ENCODE measurements around the gene VWA5B1.

The VWA5B1 gene

DNA sequence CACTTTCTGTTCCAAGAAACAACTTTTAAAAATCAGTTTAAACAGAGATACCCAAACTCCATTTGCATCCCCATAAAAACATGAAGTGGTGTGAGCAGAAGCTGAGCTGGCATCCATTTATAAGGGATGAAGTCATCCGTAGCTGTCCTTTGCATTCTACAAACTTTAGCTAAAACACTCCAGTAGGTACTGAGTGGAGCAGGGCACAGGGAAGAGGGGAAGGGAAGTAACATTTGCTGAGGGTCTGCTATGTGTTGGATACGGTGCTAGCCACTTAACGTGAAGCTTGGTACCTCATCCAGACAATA is 32.9 kb downstream of the VWA5B1 start:
- no peak for DNase-seq (ENCODE audit: low read depth)

GRCh38 chr1:20324704-20325406 is 34.2 kb downstream of the VWA5B1 start:
- no peak for DNase-seq (ENCODE audit: low read depth)

- DNase-seq (ENCODE audit: low read depth) = no peak
These were observed 34.8 kb downstream of the VWA5B1 start for GRCh38 chr1:20325407-20325843.

DNA sequence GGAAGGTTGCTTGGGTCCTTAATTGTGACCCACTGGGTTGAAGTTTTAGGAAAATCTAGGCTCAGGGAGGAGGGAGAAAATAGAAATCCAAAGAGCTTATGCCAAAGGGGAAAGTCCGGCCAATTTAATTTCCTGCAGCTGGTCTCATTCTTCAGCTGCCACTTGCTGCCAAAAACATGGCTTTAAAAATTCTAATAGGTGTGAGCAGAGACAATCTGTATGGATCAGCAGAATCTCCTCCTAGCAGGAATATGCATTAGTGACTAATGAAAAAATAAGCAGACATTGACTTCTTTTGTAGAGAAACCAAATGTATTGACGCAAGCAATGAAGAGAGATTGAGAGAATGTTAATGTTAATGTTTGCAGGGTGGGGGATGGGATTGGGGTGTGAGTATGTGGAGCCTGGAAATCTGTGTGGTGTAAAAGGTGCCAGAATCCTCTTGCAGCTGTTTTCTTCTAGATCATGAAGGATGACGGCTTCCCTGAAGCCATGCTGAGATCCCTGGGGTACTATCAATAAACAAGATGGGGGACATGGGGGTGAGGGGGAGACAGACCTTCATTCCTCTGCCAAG is 35.3 kb downstream of the VWA5B1 start:
- DNase-seq (ENCODE audit: low read depth) = no peak

- DNase-seq (ENCODE audit: low read depth) = no peak
These were observed 36.8 kb downstream of the VWA5B1 start for GRCh38 chr1:20327467-20327866.

- DNase-seq (ENCODE audit: low read depth) = no peak
These were observed 37.5 kb downstream of the VWA5B1 start for GRCh38 chr1:20328201-20328600.

- DNase-seq (ENCODE audit: low read depth) = no peak
These were observed 39.3 kb downstream of the VWA5B1 start for GRCh38 chr1:20329793-20330542.

GRCh38 chr1:20334103-20334502 is 43.4 kb downstream of the VWA5B1 start:
- DNase-seq (ENCODE audit: low read depth) = no peak

- DNase-seq (ENCODE audit: low read depth) = no peak
These were observed 45.5 kb downstream of the VWA5B1 start for GRCh38 chr1:20336105-20336605.

DNA sequence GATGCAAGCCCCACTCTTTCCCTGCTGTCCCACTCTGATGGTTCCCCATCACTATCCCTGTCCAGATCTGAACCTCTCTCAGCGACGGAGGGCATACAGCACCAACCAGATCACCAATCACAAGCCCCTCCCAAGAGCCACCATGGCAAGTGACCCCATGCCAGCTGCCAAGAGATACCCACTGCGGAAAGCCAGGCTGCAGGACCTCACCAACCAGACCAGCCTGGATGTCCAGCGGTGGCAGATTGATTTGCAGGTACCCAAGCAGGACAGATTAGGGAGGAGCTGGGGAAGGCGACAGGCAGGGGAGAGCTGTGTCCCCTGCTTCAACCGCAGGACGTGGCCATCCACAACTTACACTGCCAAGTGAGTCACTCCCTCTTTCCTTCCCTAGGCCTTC is 46.9 kb downstream of the VWA5B1 start:
- DNase-seq (ENCODE audit: low read depth) = no peak

DNA sequence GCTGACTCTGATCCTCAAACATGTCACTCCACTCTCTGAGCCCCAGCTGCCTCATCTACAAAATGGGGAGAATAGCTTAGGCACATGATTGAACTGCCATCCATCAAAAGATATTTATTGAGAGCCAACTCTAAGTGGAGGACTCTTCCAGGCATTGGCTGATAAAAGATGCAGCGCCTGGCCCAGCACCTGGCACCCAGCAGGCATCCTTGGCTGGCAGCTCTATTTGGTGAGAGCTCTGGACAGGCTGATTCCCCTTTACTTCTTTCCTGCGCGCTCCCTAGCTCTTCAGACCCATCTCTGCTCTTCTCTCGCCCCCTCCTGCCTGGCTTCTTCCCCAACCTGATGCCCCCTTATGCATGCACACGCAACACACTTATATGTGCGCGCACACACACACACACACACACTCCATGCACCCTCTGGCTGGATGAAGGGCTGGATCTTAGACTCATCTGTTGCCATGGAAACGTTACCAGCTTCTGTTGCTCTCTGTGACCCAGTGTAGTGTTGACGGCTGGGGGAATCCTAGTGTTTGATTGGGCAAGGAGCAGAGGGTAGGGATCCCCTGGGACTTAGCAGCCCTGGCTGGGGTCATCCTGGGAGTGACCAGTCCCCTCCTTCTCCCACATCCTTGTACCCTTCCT is 49.3 kb downstream of the VWA5B1 start:
- no peak for DNase-seq (ENCODE audit: low read depth)

DNA sequence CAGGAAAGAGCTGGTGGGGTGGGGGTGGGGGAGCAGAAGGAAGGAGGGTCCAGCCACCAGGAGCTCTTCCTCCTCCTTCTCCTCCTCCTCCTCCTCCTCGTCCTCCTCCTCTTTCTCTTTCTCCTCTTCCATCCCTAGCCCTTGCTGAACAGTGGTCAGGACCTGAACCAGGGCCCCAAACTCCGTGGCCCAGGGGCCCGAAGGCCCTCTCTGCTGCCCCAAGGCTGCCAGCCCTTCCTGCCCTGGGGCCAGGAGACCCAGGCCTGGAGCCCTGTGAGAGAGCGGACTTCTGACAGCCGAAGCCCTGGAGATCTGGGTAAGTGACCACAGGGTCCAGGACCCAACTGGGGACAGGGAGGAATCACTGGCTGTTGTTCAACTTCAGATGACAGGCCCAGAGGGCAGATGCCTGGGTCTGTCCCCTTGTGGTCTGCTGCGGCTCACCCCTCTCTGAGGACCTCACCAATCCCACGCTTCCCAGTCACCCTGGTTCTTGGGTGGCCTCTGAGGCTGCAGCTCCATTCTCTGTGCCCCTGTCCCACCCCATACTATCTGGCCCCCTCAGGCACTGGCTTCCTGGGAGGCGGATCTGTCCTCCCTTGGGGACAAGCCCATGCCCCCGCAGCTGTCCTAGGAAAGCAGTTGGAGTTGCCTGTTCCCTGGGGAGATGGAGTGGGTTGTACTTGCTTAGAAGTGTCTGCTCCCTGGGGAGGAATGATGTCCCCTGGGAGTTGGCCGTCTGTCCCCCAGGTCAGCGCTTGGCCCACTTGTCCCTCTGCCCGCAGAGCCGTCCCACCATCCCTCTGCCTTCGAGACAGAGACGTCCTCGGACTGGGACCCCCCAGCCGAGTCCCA is 51.8 kb downstream of the VWA5B1 start:
- DNase-seq (ENCODE audit: low read depth) = no peak

- DNase-seq (ENCODE audit: low read depth) = no peak
These were observed 52.7 kb downstream of the VWA5B1 start for GRCh38 chr1:20343149-20343937.

DNA sequence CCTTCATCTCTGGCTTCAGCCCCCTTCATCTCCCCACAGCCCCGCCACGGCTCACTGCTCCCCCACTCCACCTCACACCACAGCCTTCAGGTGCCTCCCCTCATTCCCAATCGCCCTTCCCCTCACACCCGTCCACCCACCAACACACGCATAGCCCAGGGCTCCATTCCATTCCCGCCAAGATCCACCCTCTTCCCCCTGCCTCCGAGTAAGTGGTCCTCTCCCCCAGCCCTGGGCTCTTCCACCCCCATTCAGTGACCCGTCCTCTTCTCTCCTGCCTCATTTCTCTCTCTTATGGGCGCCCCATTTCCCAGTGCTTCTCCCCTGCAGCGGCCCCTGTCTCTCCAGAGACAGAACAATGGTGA is 53.2 kb downstream of the VWA5B1 start:
- no peak for DNase-seq (ENCODE audit: low read depth)

- DNase-seq (ENCODE audit: low read depth) = no peak
These were observed 54.1 kb downstream of the VWA5B1 start for GRCh38 chr1:20344738-20345137.

DNA sequence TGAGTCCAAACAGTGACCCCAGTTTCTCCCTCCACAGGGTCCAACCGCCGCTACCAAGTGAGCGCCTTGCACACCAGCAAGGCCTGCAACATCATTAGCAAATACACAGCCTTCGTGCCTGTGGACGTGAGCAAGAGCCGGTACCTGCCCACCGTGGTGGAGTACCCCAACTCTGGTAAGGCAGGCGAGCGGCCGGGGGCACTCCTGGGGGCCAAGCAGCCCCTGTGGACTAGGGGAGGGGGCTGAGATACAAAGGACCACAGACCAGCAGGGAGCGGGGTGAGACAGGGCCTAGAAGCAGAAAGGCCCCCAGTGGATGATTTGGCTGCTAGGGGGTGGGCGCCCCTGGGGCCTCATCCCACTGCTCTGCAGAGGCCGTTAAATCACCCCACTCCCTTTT is 54.7 kb downstream of the VWA5B1 start:
- DNase-seq (ENCODE audit: low read depth) = no peak

DNA sequence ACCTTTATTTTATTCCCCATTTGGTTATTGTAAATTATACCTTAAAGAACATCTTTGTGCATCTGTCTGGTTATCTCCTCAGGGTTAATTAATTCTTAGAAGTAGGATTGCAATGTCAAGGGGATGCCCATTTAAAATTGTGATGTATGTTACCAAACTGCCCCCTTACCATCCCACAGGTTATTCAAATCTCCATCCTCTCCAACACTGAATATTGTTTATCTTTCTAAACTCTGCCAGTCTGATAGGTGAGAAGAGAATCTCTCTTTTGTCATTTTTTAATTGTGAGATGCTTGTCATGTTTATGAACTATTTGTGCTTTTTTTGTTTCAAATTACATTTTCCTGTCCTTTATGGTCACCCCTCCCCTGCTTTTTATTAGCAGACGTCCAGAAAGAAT is 55.8 kb downstream of the VWA5B1 start:
- no peak for DNase-seq (ENCODE audit: low read depth)

DNA sequence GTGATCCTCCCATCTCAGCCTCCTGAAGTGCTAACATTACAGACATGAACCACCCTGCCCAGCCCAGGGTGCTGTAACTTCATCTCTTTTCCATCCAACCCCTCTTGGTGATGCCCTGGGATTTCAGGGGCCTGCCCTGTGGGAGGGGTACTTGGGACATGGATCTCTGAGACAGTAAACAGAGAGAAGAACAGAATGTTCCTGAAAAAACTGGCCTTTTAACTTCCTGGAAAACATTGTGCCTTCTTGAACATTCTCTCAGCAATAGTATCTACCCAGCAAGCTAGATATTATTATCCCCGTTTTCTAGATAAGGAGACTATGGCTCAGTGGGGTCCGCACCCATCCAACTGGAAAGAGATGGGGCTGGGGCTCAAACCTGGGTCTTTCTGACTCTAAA is 57.0 kb downstream of the VWA5B1 start:
- DNase-seq (ENCODE audit: low read depth) = no peak

DNA sequence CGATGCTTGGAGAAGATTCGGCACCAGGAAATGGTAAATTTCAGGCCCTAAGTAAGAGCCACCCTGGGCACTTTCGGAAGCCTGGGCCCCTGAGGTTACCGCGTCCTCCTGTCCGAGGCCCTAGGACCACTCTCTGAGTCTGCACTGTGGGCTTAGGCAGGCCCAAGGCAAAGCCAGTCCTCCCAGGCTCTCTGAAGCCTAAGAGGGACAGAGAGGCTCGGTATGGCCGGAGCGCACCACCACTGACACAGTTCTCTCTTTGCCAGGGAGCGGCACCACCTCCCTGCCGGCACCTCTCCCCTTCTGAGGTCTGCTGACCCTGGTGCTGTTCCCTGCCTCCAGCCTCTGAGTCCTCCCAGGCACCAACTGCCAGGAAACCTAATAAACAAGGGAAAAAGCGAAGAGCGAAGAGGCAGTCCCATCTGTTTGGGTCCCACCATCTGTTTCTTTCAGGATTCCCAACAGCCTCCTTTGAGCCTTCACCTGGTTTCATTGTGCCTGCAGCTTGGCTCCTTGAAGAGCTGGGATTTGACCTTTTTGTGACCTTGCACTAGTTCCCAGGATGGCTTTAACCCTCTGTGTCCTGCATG is 57.7 kb downstream of the VWA5B1 start:
- no peak for DNase-seq (ENCODE audit: low read depth)

- no peak for DNase-seq (ENCODE audit: low read depth)
These were observed 58.9 kb downstream of the VWA5B1 start for GRCh38 chr1:20349561-20349960.

DNA sequence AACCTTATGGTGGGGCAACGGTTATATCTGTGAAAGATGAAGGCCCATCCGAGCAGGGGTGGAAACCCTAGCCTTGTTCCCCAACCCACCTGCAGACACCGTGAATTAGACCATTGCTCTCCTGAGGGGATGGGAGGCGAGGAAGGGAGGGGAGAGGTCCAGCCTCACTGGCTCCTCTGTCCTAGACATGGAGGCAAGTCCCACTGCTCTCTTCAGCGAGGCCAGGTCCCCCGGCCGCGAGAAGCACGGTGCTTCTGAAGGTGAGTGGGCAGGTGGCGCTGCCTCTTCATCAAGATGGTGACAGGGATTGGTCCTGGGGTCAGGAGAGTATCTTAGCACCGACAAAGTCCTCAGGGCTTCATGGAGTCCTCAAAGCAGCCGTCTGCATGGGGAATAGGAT is 59.3 kb downstream of the VWA5B1 start:
- DNase-seq (ENCODE audit: low read depth) = no peak
